ENCODE results near the gene FOXN3. TPM values are rescaled to one million over a fixed set of nuclear protein-coding genes. Genes with fewer than 3 reads are reported as not detected.
A peak's percentile ranks its signal among the peaks of the same experiment; 100 is the strongest.

FOXN3 gene
- total RNA-seq, 2 donors from 2014 or later = 116 to 117 TPM

GRCh38 chr14:89415159-89415558, 1.9 kb downstream of the FOXN3 start:
- no peaks in the 10 kb centered on the region for H3K27me3 Mint-ChIP-seq
- H3K27ac Mint-ChIP-seq = peak overlapping the region; percentile 97
- H3K4me3 Mint-ChIP-seq = peak overlapping the region; percentile 64
- H3K36me3 Mint-ChIP-seq (ENCODE audit: low read depth) = no peaks in the 10 kb centered on the region
- H3K4me1 Mint-ChIP-seq = peaks cover 23% of the 10 kb centered on the region
- H3K9me3 ChIP-seq (ENCODE audit: control insufficient read depth, low read length, poor library complexity, severe bottlenecking) = peaks cover 2% of the 10 kb centered on the region
- DNase-seq (no peak), ATAC-seq (no peak)

GRCh38 chr14:89411976-89412375, 5.1 kb downstream of the FOXN3 start:
- DNase-seq = no peak
- Mint-ChIP-seq H3K4me3 (peak overlapping the region; percentile 28), H3K4me1 (peaks cover 31% of the 10 kb centered on the region), H3K27ac (no peak overlapping the region), H3K36me3 (ENCODE audit: low read depth) (no peaks in the 10 kb centered on the region), H3K27me3 (no peaks in the 10 kb centered on the region)
- no peak for ATAC-seq
- no peaks in the 10 kb centered on the region for H3K9me3 ChIP-seq (ENCODE audit: control insufficient read depth, low read length, poor library complexity, severe bottlenecking)

GRCh38 chr14:89409961-89410360, 7.1 kb downstream of the FOXN3 start:
- H3K36me3 Mint-ChIP-seq (ENCODE audit: low read depth) = no peaks in the 10 kb centered on the region
- H3K4me3 Mint-ChIP-seq = peak overlapping the region; percentile 31
- H3K9me3 ChIP-seq (ENCODE audit: control insufficient read depth, low read length, poor library complexity, severe bottlenecking) = no peaks in the 10 kb centered on the region
- H3K27ac Mint-ChIP-seq = no peak overlapping the region
- DNase-seq (no peak), ATAC-seq (no peak)
- no peaks in the 10 kb centered on the region for H3K27me3 Mint-ChIP-seq
- H3K4me1 Mint-ChIP-seq = peaks cover 29% of the 10 kb centered on the region

GRCh38 chr14:89408907-89409700, 7.9 kb downstream of the FOXN3 start:
- no peaks in the 10 kb centered on the region for H3K36me3 Mint-ChIP-seq (ENCODE audit: low read depth)
- no peak for DNase-seq
- no peaks in the 10 kb centered on the region for H3K27me3 Mint-ChIP-seq
- H3K9me3 ChIP-seq (ENCODE audit: control insufficient read depth, low read length, poor library complexity, severe bottlenecking) = no peaks in the 10 kb centered on the region
- ATAC-seq = no peak
- H3K4me1 Mint-ChIP-seq = peaks cover 28% of the 10 kb centered on the region
- peak overlapping the region; percentile 59 for H3K27ac Mint-ChIP-seq
- no peak overlapping the region for H3K4me3 Mint-ChIP-seq

- Mint-ChIP-seq H3K4me1 (peaks cover 27% of the 10 kb centered on the region), H3K27ac (no peak overlapping the region), H3K27me3 (no peaks in the 10 kb centered on the region), H3K4me3 (no peak overlapping the region), H3K36me3 (ENCODE audit: low read depth) (no peaks in the 10 kb centered on the region)
- H3K9me3 ChIP-seq (ENCODE audit: control insufficient read depth, low read length, poor library complexity, severe bottlenecking) = no peaks in the 10 kb centered on the region
- no peak for DNase-seq
- ATAC-seq = no peak
Measured at GRCh38 chr14:89407856-89408255, 9.2 kb downstream of the FOXN3 start.

GRCh38 chr14:89406941-89407340, 10.1 kb downstream of the FOXN3 start:
- no peak overlapping the region for H3K4me3 Mint-ChIP-seq
- peak overlapping the region; percentile 63 for H3K27ac Mint-ChIP-seq
- H3K27me3 Mint-ChIP-seq = no peaks in the 10 kb centered on the region
- no peaks in the 10 kb centered on the region for H3K9me3 ChIP-seq (ENCODE audit: control insufficient read depth, low read length, poor library complexity, severe bottlenecking)
- ATAC-seq (no peak), DNase-seq (no peak)
- H3K4me1 Mint-ChIP-seq = peaks cover 33% of the 10 kb centered on the region
- no peaks in the 10 kb centered on the region for H3K36me3 Mint-ChIP-seq (ENCODE audit: low read depth)

GRCh38 chr14:89406361-89406760, 10.7 kb downstream of the FOXN3 start:
- ATAC-seq = no peak
- peaks cover 39% of the 10 kb centered on the region for H3K4me1 Mint-ChIP-seq
- no peak overlapping the region for H3K4me3 Mint-ChIP-seq
- H3K27me3 Mint-ChIP-seq = no peaks in the 10 kb centered on the region
- no peaks in the 10 kb centered on the region for H3K9me3 ChIP-seq (ENCODE audit: control insufficient read depth, low read length, poor library complexity, severe bottlenecking)
- H3K36me3 Mint-ChIP-seq (ENCODE audit: low read depth) = no peaks in the 10 kb centered on the region
- peak overlapping the region; percentile 63 for H3K27ac Mint-ChIP-seq
- no peak for DNase-seq

- H3K27ac Mint-ChIP-seq = no peak overlapping the region
- DNase-seq (no peak), ATAC-seq (no peak)
- H3K27me3 Mint-ChIP-seq = no peaks in the 10 kb centered on the region
- H3K36me3 Mint-ChIP-seq (ENCODE audit: low read depth) = no peaks in the 10 kb centered on the region
- no peaks in the 10 kb centered on the region for H3K9me3 ChIP-seq (ENCODE audit: control insufficient read depth, low read length, poor library complexity, severe bottlenecking)
- no peak overlapping the region for H3K4me3 Mint-ChIP-seq
- peaks cover 41% of the 10 kb centered on the region for H3K4me1 Mint-ChIP-seq
Measured at GRCh38 chr14:89405712-89406111, 11.3 kb downstream of the FOXN3 start.

- DNase-seq = no peak
- Mint-ChIP-seq H3K27ac (peak overlapping the region; percentile 24), H3K27me3 (no peaks in the 10 kb centered on the region), H3K4me3 (no peak overlapping the region), H3K36me3 (ENCODE audit: low read depth) (no peaks in the 10 kb centered on the region), H3K4me1 (peaks cover 56% of the 10 kb centered on the region)
- no peak for ATAC-seq
- no peaks in the 10 kb centered on the region for H3K9me3 ChIP-seq (ENCODE audit: control insufficient read depth, low read length, poor library complexity, severe bottlenecking)
Measured at GRCh38 chr14:89402363-89402762, 14.7 kb downstream of the FOXN3 start.

- no peak for ATAC-seq
- peak overlapping the region; percentile 24 for H3K27ac Mint-ChIP-seq
- peaks cover 52% of the 10 kb centered on the region for H3K4me1 Mint-ChIP-seq
Measured at GRCh38 chr14:89401761-89402160, 15.3 kb downstream of the FOXN3 start.

GRCh38 chr14:89401241-89401640, 15.8 kb downstream of the FOXN3 start:
- ATAC-seq = no peak
- H3K4me3 Mint-ChIP-seq = no peak overlapping the region
- H3K4me1 Mint-ChIP-seq = peaks cover 48% of the 10 kb centered on the region
- peak overlapping the region; percentile 24 for H3K27ac Mint-ChIP-seq
- no peaks in the 10 kb centered on the region for H3K27me3 Mint-ChIP-seq
- no peak for DNase-seq
- H3K9me3 ChIP-seq (ENCODE audit: control insufficient read depth, low read length, poor library complexity, severe bottlenecking) = no peaks in the 10 kb centered on the region
- H3K36me3 Mint-ChIP-seq (ENCODE audit: low read depth) = no peaks in the 10 kb centered on the region

More at GRCh38 chr14:89401761-89402160, 15.3 kb downstream of the FOXN3 start:
- no peaks in the 10 kb centered on the region for H3K9me3 ChIP-seq (ENCODE audit: control insufficient read depth, low read length, poor library complexity, severe bottlenecking)
- Mint-ChIP-seq H3K36me3 (ENCODE audit: low read depth) (no peaks in the 10 kb centered on the region), H3K27me3 (no peaks in the 10 kb centered on the region), H3K4me3 (no peak overlapping the region)
- DNase-seq = no peak

- H3K27me3 Mint-ChIP-seq = no peaks in the 10 kb centered on the region
- DNase-seq = no peak
- no peak for ATAC-seq
- no peak overlapping the region for H3K4me3 Mint-ChIP-seq
- no peak overlapping the region for H3K27ac Mint-ChIP-seq
- no peaks in the 10 kb centered on the region for H3K9me3 ChIP-seq (ENCODE audit: control insufficient read depth, low read length, poor library complexity, severe bottlenecking)
- H3K4me1 Mint-ChIP-seq = peaks cover 54% of the 10 kb centered on the region
- no peaks in the 10 kb centered on the region for H3K36me3 Mint-ChIP-seq (ENCODE audit: low read depth)
Measured at GRCh38 chr14:89400529-89400928, 16.5 kb downstream of the FOXN3 start.

GRCh38 chr14:89399594-89400068, 17.4 kb downstream of the FOXN3 start:
- no peak overlapping the region for H3K4me3 Mint-ChIP-seq
- no peaks in the 10 kb centered on the region for H3K36me3 Mint-ChIP-seq (ENCODE audit: low read depth)
- no peak for DNase-seq
- no peaks in the 10 kb centered on the region for H3K27me3 Mint-ChIP-seq
- no peak for ATAC-seq
- peak overlapping the region; percentile 3 for H3K27ac Mint-ChIP-seq
- H3K4me1 Mint-ChIP-seq = peaks cover 57% of the 10 kb centered on the region
- no peaks in the 10 kb centered on the region for H3K9me3 ChIP-seq (ENCODE audit: control insufficient read depth, low read length, poor library complexity, severe bottlenecking)

GRCh38 chr14:89399157-89399556, 17.9 kb downstream of the FOXN3 start:
- H3K9me3 ChIP-seq (ENCODE audit: control insufficient read depth, low read length, poor library complexity, severe bottlenecking) = no peaks in the 10 kb centered on the region
- no peaks in the 10 kb centered on the region for H3K36me3 Mint-ChIP-seq (ENCODE audit: low read depth)
- peaks cover 62% of the 10 kb centered on the region for H3K4me1 Mint-ChIP-seq
- no peak overlapping the region for H3K4me3 Mint-ChIP-seq
- DNase-seq (no peak), ATAC-seq (no peak)
- no peaks in the 10 kb centered on the region for H3K27me3 Mint-ChIP-seq
- H3K27ac Mint-ChIP-seq = no peak overlapping the region
